Fibroblast of lung (primary cell): ENCODE results near the gene MYL11.

Source experiments
- EZH2 ChIP-seq: IDR thresholded peaks from 2 replicates; pipeline ENCODE4 v1.5.1; 2012; ENCODE audit warnings: low read length, control low read depth, mild to moderate bottlenecking; ENCODE audit errors: missing control alignments
- TF ChIP-seq, protein P1 (sequence below), 2 donors: IDR thresholded peaks in 1 of 2; conservative IDR thresholded peaks in 1 of 2; 1 replicate in 1 of 2; 2 replicates in 1 of 2; pipeline ENCODE4 v1.5.1; 2011 to 2012; ENCODE audit warnings: low read length in 2 of 2, control low read depth in 1 of 2, inconsistent platforms in 1 of 2, low read depth in 1 of 2, mild to moderate bottlenecking in 1 of 2

DNA sequence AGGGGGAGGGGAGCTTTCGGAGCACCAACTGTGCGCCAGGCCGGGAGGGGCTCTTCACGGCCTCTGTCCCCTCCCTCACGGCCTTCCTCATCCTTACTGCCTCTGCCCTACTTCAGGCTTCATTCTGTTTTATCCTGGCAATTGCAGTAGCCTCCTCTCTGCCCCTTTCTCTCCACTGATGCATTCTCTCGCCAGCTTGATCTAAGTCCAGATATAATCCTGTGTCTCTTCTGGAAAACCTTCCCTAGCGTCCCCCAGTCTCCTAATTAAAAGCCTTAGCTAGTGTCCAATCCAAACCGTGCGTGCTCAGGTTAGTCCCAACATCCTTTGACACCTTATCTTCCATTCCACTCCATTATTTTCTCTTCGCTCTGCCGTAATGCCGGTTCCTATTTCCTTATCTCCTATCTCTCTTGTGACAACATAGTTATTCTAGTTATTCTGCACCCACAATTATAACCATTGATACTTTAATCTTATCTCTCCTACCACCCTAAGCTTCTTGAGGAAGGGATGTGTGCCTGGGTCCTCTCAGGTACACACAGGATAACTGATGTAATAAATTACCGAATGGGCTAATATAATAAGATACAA, 21.5 kb downstream of the MYL11 start:
- TF ChIP-seq EZH2, result no peak
- TF ChIP-seq, protein P1, sequence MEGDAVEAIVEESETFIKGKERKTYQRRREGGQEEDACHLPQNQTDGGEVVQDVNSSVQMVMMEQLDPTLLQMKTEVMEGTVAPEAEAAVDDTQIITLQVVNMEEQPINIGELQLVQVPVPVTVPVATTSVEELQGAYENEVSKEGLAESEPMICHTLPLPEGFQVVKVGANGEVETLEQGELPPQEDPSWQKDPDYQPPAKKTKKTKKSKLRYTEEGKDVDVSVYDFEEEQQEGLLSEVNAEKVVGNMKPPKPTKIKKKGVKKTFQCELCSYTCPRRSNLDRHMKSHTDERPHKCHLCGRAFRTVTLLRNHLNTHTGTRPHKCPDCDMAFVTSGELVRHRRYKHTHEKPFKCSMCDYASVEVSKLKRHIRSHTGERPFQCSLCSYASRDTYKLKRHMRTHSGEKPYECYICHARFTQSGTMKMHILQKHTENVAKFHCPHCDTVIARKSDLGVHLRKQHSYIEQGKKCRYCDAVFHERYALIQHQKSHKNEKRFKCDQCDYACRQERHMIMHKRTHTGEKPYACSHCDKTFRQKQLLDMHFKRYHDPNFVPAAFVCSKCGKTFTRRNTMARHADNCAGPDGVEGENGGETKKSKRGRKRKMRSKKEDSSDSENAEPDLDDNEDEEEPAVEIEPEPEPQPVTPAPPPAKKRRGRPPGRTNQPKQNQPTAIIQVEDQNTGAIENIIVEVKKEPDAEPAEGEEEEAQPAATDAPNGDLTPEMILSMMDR (conservative IDR thresholded peaks at IDR 0.05 in 1 of 2, IDR thresholded peaks at IDR 0.05 in 1 of 2; ENCODE audit: low read depth in 1 of 2, low read length in 2 of 2), result no peak
